ENCODE results near the gene ASZ1.

ASZ1 gene

GRCh38 chr7:117403737-117404136 lies 23.6 kb downstream of the ASZ1 start:
- DNase-seq (ENCODE audit: low read depth), result no peak
- TF ChIP-seq CTCF (IDR thresholded peaks at IDR 0.05; ENCODE audit: control insufficient read depth, extremely low read depth, insufficient read depth), result no peak
- H3K4me3 ChIP-seq (ENCODE audit: low read depth, low read length), result no peak overlapping the region

GRCh38 chr7:117402109-117402508 lies 25.2 kb downstream of the ASZ1 start:
- no peak overlapping the region for H3K4me3 ChIP-seq (ENCODE audit: low read depth, low read length)
- no peak for TF ChIP-seq CTCF (IDR thresholded peaks at IDR 0.05; ENCODE audit: control insufficient read depth, extremely low read depth, insufficient read depth)
- no peak for DNase-seq (ENCODE audit: low read depth)

GRCh38 chr7:117401293-117402002 lies 25.8 kb downstream of the ASZ1 start:
- no peak overlapping the region for H3K4me3 ChIP-seq (ENCODE audit: low read depth, low read length)
- DNase-seq (ENCODE audit: low read depth), result no peak
- no peak for TF ChIP-seq CTCF (IDR thresholded peaks at IDR 0.05; ENCODE audit: control insufficient read depth, extremely low read depth, insufficient read depth)

GRCh38 chr7:117399820-117400422 lies 27.4 kb downstream of the ASZ1 start:
- TF ChIP-seq CTCF (IDR thresholded peaks at IDR 0.05; ENCODE audit: control insufficient read depth, extremely low read depth, insufficient read depth), result peak; percentile 55
- no peak for DNase-seq (ENCODE audit: low read depth)

GRCh38 chr7:117395743-117396142 lies 31.6 kb downstream of the ASZ1 start:
- DNase-seq (ENCODE audit: low read depth), result no peak
- no peak overlapping the region for H3K4me3 ChIP-seq (ENCODE audit: low read depth, low read length)
- no peak for TF ChIP-seq CTCF (IDR thresholded peaks at IDR 0.05; ENCODE audit: control insufficient read depth, extremely low read depth, insufficient read depth)

More at GRCh38 chr7:117399820-117400422, 27.4 kb downstream of the ASZ1 start:
- H3K4me3 ChIP-seq (ENCODE audit: low read depth, low read length), result no peak overlapping the region

GRCh38 chr7:117393781-117394180 lies 33.5 kb downstream of the ASZ1 start:
- TF ChIP-seq CTCF (IDR thresholded peaks at IDR 0.05; ENCODE audit: control insufficient read depth, extremely low read depth, insufficient read depth), result no peak
- no peak overlapping the region for H3K4me3 ChIP-seq (ENCODE audit: low read depth, low read length)
- DNase-seq (ENCODE audit: low read depth), result no peak

All from LNCaP clone FGC (cell line).